HG03175 (cell line): Measurements from ENCODE around the gene SLC9C1.
"Not testable (repeated sequence)": the region's sequence is repeated elsewhere in the genome, so short reads cannot be mapped to it uniquely, and the experiment has no call there.

Experiments used
- ATAC-seq: cut with Tn5 transposase; IDR thresholded peaks from one replicate; pipeline ENCODE4 v1.9.1; 2021; ENCODE audit warnings: mild to moderate bottlenecking, moderate library complexity; ENCODE audit not compliant: unreplicated experiment

The SLC9C1 gene

DNA sequence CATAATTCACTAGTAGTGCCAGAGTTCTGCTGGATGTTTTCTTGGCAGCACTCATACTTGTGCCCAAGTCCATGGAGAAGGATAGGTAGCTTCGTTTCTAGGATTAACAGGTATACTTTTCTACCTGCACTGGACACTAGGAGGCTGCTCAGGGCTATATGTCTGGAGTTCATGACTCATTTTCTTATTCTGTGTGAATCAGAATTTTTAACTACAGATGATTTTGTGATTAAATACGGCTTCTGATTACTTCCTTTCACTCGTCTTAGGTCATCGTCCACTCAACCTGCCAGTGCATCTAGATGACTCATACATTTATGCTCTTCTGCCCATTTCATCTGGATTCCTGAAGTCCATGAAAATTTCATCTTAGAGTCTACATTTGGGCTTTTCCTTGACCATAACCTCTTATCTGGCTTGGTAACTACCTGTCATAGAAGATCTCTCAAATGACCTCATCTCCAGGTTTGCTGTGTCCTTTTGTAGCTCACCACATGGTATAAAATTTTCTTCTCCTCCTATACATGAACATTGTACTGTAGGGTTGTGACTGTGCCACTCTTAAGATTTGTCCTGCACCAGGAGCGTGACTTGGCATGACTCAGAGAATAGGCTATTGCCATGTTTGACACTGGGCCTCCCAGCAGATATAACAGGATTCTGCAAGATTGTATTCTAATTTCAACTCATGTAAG is 94.2 kb downstream of the SLC9C1 start:
- no peak for ATAC-seq

DNA sequence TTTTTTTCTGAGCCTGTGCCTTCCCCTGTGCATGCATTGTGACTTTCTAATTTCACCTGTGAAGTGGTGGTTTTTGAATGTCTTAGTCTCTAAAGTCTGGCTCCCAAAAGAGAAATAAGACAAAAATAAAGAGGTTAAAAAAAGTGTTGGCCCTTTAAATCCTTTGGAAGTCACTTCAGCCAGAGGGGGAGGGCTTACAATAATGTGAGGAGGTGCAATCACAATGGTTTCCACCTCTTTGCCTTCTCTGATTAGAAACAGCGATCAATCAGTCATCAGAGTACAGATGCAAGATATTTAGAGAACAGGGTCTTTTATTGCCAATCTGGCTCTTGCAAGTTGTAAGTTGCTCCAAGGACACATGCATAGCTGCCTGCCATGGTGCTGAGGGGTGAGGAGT is 96.9 kb downstream of the SLC9C1 start:
- ATAC-seq: no peak

DNA sequence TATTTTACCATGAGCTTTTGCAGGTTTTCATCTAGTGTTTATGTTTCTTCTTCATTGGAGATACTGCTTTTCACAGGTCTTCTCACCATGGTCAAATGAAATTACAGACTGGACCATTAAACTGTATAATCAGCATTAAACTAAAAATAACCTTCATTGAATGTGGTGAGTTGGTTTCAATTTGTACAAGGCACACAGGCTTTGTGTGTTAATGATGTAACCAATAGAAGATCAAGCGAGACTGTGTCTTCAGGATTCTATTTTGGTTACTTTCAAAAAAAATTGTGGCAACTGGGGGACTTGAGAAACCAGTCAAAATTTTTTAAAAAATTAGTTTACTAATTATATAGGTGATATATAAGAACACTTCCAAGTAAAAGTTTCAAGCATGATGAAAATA is 106.7 kb downstream of the SLC9C1 start:
- no peak for ATAC-seq

DNA sequence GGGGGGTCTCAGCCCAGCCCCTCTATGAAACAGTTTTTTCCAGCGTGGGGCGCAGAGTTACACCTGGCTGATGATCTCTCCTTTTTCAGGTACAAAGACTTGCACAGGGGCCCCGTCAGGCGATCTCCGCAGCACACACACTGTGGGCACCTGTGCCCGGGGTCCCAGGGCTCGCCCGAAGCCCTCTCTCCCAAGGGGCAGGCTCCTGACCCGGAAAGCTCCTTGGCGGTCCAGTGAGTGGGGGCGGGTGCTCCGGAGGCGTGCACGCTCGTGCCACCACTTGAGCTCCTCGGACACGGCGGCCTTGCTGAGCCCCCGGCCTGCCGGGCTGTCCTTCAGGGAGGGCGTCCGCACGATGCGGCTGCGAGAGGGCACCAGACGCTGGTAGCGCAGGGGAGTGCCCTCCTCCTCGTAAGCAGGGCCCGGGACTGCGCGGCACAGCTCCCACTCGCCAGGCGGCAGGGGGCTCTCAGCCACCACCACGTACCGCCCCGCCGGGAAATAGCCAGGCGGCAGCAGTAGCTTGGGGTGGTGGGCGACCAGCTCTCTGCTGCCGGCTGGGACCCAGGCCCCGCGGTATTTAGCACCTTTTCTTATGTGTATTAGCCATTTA is 108.5 kb downstream of the SLC9C1 start:
- ATAC-seq: not testable (repeated sequence)

DNA sequence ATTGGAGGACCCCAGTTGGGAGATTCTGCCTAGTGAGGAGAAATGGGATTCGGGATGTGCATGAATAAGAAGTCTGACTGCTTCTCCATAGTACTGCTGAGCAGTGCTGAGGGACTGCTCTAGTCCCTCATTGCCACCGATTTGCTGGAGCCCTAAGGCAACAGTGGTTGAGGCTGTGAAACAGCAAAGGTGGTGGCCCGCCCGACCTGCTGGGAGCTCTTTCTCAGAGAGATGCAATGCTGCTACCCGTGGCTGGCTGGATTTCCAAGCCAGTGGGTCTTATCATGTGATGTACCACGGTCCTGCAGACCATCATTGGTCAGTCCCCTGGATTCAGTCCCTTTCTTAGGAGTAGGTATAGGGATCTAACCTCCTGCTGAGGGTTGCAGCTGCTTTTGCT is 118.4 kb downstream of the SLC9C1 start:
- ATAC-seq: no peak

DNA sequence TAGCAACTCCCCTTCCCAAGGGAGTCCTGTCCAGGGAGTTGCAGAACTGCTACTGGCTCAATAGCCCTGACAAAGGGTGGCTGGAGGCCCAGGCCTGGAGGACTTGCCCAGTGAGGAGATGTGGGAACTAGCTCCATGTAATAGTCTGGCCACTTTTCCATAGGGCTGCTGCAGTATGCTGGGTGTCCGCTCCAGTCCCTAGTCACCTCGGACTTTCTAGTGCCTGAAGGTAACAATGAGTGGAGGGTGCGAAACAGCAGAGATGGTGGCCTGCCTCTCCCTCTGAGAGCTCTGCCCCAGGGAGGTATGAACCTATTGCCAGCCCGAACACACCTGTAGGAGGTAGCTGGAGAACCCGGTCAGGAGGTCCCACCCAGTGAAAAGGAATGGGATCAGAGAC is 119.0 kb downstream of the SLC9C1 start:
- no peak for ATAC-seq

DNA sequence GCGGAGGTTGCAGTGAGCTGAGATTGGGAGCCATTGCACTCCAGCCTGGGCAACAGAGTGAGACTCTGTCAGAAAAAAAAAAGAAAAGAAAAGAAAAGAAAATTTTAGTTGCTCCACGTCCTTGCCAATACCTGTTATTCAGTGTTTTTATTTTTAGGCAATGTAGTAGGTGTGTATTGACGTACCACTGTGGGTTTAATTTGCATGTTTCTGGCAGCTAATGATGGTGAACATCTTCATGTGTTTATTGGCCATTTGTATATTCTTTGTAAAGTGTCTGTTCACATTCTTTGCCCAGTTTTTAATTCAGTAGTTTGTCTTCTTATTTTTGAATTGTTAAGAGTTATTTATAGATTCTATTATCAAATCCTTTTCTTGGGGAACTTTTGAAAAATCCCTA is 122.9 kb downstream of the SLC9C1 start:
- no peak for ATAC-seq

DNA sequence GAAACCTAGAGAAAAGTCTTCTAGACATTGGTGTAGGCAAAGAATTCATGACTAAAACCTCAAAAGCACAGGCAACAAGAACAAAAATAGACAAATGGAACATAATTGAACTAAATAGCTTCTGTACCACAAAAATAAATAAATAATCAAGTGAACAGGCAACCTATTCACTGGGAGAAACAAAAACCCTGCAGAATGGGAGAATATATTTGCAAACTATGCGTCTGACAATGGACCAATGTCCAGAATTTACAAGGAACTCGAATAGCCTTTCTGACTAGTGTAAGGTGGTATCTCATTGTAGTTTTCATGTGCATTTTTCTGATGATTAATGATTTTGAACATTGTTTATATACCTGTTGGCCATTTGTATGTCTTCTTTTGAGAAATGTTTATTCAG is 124.0 kb downstream of the SLC9C1 start:
- ATAC-seq: no peak

DNA sequence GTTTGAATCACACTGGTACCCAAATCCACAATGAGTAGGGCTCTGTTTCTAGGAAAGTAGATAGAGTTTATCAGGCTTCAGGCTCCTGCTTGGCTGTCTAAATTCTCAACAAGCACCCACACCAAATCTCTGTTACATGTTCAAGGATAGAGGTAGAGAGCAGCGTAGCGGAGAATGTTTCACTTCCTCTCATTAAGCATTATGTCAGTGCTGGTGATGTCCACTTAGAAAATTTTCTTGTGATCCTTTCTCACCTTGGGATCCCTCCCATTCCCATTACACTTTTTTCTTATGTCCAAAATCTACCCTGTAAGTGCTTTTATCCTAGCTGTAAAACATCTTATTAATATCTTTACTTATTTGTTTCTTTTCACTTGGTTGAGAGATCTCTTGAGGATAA is 126.3 kb downstream of the SLC9C1 start:
- no peak for ATAC-seq

DNA sequence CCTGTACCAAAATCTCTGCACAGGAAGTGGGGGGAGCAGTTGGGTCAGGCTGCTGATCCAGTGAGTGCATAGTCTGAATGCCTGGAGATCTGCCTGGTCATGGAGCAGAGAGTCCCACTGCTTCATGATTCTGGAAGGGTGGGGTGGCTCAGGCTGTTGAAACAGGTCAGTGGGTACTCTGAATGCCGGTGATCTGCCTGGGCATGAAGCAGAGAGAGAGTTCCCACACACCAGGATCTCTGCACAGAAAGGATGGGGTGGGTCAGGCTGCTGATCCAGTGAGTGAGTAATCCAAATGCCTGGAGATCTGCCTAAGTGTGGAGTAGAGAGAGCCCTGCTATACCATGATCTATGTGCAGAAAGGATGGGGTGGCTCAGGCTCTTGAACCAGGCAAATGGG is 144.9 kb downstream of the SLC9C1 start:
- ATAC-seq: no peak

DNA sequence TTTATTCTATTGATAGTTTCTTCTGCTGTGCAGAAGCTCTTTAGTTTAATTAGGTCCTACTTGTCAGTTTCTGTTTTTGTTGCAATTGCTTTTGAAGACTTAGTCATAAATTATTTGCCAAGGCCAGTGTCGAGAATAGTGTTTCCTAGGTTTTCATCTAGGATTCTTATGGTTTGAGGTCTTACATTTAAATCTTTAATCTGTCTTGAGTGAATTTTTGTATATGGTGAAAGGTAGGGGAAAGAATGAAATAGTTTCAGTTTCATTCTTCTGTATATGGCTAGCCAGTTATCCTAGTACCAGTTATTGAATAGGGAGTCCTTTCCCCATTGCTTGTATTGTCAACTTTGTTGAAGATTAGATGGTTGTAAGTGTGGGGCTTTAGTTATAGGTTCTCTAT is 150.3 kb downstream of the SLC9C1 start:
- no peak for ATAC-seq

DNA sequence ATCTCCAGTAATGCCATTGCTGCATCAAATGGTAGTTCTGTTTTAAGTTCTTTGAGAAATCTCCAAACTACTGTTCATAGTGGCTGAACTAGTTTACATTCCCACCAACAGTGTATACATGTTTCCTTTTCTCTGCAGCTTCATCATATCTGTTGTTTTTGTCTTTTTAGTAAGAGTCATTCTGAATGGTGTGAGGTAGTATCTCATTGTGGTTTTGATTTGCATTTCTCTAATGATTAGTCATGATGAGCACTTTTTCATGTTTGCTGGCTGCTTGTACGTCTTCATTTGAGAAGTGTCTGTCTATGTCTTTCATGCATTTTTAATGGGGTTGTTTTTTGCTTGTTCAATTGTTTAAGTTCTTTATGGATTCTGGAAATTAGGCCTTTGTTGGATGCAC is 150.8 kb downstream of the SLC9C1 start:
- no peak for ATAC-seq

DNA sequence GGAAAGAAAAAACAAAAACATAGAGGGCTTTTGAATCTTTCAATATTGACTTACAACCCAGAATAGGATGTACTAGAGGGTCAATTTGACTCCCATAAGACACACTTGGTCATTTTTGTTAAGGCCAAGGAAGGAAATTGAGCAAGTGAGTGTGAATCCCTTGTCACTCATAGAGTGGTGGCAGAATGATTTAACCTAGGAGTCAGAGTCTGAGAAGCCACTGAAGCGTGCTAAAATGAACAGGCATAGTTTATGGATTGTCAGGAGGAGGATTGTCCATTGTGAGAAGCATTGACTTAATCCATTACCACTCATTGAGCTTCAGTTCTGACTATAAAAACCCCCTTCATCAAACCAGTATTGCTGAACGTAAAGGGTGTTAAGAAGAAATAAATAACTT is 152.7 kb downstream of the SLC9C1 start:
- no peak for ATAC-seq

DNA sequence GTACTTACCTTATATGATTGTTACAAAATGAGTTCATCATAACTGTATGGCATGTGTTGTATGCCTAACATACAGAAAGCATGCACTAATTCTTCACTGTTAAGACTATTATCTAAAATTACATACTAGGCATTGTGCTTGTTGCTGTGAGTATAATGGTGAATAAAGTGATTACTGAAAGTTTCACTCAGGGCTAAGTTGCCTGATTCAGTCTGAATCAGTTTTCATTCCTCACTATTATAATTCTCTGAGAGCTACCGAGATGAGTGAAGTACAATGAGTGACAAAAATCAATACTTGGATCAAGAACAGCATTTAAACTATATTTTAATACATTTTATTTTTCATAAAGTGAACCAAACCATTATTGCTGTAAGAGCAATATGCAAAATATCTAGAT is 153.4 kb downstream of the SLC9C1 start:
- no peak for ATAC-seq

DNA sequence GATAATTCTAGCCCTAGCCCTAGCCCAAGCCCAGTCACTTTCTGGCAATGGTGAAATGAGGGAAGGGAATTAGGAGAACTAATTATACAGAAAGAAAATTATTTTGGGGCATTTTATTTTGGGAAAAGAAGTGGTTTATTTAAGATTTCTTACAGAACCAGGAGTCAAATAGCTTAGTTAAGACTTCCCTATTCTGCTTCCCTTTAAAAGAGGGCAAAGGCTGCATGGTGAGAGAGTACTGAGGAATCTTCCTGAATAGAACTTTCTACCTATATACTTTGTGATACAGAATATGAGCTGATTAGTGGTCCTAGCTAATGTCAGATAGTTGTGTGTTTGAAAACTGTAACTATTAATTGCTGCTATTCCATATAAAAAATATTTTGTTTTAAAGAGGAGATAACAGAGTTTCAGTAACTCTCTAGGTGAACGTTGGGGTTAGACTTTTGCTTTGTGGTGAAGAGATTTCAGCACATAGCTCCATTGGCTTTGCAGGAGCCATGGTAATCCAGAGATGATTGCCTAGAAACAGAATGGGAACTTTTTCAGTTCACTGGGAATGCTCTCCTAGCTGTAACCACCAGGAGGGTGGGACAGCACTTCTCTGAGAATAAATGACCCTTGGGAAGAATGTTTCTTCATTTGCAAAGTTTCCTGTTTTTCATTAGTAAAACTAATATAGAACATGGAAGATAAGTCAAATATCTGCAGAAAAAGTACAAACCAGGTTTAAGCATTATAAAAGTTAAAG is 155.6 kb downstream of the SLC9C1 start:
- no peak for ATAC-seq

DNA sequence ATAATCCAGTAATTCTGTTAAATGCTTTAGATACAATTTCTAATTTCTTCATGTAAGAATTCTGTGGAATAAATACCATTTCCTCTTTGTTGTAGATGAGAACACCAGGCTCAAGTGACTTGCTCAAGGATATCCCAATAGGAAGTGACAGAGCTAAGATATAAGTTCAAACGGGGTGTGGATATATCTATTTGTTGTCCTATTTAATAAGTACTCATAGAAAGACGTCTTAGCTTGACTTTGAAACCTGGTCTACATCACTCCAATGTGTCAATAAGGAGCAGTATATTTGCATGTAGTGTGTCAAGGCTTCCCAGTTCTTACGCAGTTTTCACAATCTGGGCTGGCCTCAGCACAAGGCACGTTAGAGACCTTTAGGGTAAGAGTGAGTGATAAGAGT is 156.2 kb downstream of the SLC9C1 start:
- no peak for ATAC-seq

DNA sequence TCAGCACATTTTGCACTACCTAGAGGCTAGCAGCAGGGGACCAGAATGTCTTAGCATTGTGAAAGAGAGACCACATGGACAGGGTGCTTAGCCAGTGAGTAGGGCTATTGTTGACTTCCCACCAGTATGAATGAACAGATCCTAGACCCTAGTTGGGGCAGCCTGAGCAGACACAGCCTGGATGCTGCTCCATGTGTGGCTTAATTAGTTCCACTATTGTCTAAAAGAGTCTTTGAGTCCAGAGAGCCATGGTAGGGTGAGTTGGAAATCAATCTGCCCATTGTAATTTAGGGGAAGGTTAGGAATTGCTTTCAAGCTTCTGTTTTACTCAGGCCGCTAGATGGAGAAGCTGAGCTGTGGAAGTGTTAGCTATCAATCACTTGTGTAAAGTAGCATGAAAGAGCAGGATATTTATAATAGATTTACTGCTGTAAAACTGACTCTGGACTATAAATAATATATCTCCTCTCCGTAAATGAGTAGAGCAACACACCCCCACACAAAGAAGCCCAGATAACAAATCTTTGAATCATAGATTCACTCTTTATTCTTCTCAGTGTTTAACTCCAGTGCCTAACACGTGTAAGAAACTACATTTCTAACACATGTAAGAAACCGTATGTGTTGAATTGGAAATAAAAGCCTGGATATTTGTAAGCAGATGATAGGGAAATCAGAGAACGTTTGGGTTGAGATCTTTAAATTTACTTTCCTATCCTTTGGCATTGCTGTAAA is 156.9 kb downstream of the SLC9C1 start:
- no peak for ATAC-seq

DNA sequence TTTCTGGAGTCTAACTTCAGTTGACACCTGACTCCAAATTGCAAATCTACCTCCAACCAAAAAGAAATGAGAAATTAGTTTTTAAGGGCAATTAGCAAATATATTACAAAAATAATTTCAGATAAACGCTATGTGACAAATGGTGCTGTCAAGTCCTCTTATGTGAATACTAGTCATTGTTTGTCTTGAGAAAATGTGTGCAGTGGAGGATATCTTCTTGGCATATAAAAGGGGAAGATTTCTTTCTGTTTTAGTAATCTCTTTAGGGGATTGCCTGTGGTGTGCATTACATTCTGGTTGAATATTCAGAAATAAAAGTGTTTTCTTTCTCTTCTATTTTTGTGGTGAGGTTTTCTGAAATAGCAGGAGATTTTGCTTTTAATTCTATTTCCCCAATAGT is 158.0 kb downstream of the SLC9C1 start:
- ATAC-seq: no peak

DNA sequence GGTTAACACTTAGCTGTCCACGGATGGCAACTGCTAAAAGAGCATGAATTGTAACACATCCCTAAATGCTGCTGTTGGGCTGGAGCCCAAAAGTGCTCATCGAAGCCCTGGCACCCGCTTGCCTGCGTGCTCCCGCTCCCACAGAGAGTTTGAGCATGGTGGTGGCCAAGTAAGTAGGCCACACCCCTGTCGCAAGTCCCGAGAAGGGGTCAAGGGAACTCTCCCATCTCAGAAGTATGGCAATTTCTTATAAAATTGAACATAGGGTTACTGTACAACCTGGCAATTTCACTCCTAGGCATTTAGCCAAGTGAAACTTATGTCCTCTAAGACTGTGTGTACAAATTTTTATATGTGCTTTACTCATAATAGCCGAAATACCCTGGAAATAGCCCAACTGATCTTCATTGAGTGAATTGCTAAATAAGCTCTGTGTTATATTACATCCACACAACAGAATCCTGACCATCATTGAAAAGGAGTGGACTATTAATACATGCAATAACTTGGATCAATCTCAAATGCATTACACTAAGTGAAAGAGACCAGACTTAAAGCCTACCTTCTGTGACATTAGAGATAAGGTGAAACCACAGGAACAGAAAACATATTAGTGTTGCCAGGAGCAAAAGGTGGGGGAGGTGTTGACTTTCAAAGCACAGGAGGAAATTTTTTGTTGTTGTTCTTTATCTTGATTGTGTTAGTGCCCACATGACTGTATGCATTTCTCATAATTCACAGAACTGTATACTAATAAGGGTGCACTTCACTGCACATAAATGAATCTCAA is 159.5 kb downstream of the SLC9C1 start:
- no peak for ATAC-seq

DNA sequence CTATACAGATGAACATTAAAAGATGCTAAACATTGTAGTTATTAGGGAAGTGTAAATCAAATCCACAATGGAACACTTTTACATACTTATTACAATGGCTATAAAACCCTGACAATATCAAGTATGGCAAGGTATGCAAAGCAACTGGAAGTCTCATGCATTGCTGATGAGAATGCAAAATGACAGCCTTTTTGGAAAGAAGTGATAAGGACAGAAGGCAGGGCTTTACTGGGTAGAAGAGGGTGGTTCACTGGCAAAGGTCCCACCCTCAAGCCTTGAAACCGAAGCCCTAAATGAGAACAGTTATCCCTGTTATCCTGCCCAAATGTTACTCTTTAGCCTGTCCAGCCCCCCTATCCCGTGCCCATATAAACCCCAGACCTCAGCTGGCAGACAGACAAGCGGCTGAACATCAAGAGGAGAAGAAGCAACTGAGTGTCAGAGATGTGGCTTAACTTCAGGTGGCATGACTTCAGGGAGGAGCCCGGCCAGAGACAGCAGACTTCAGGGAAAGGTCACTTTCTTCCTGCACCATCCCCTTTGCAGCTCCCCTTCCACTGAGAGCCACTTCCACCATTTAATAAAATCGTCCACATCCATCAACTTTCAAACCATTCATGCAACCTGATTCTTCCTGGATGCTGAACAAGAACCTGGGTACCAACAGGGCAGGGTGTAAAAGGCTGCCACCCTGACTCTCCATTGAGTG is 160.2 kb downstream of the SLC9C1 start:
- ATAC-seq: no peak
